HepG2 (cell line): ENCODE data around the gene RGS13. TPM values are rescaled to one million over a fixed set of nuclear protein-coding genes. Genes with fewer than 3 reads are reported as not detected.

Experiments
- ARNT2 ChIP-seq: sonication (generic); formaldehyde crosslinking; IDR thresholded peaks from 2 replicates; pipeline ENCODE4 v1.8.0; 2022; ENCODE audit warnings: mild to moderate bottlenecking, low read depth, missing genetic modification reagents, moderate library complexity
- HNF1A ChIP-seq, 2 experiments: sonication (generic) in 1 of 2; formaldehyde crosslinking in 1 of 2; IDR thresholded peaks; 2 replicates each; pipeline versions ENCODE4 v1.4.0 to v1.6.1; 2016 to 2020; ENCODE audit warnings: borderline replicate concordance in 1 of 2, low read depth in 1 of 2, mild to moderate bottlenecking in 1 of 2, missing genetic modification reagents in 1 of 2
- HOXA3 ChIP-seq: sonication (generic); formaldehyde crosslinking; IDR thresholded peaks from 2 replicates; pipeline ENCODE4 v1.5.0; 2020; ENCODE audit warnings: missing genetic modification reagents
- LBX2 ChIP-seq: sonication (generic); formaldehyde crosslinking; IDR thresholded peaks from 2 replicates; pipeline ENCODE4 v1.5.0; 2020; ENCODE audit warnings: missing genetic modification reagents, mild to moderate bottlenecking, borderline replicate concordance
- MLX ChIP-seq: IDR thresholded peaks from 2 replicates; pipeline ENCODE4 v1.6.1; 2016
- NPAS2 ChIP-seq: sonication (generic); formaldehyde crosslinking; IDR thresholded peaks from 2 replicates; pipeline ENCODE4 v1.8.0; 2022; ENCODE audit warnings: mild to moderate bottlenecking, missing genetic modification reagents, borderline replicate concordance
- PCBP2 ChIP-seq: fragments of 200-400 bp; formaldehyde crosslinking; optimal IDR thresholded peaks from 2 replicates; pipeline ENCODE3; 2018; ENCODE audit warnings: low read length, low read depth; ENCODE audit not compliant: poor library complexity, severe bottlenecking
- PHF5A ChIP-seq: IDR thresholded peaks from one replicate; pipeline ENCODE4 v1.6.1; 2018; ENCODE audit warnings: low read depth, missing genetic modification reagents; ENCODE audit not compliant: unreplicated experiment
- TARDBP ChIP-seq: sonication (generic); formaldehyde crosslinking; IDR thresholded peaks from 2 replicates; pipeline ENCODE4 v1.8.0; 2022; ENCODE audit warnings: mild to moderate bottlenecking, missing genetic modification reagents
- TOE1 ChIP-seq: sonication (generic); formaldehyde crosslinking; IDR thresholded peaks from 2 replicates; pipeline ENCODE4 v1.4.0; 2020; ENCODE audit warnings: mild to moderate bottlenecking, missing genetic modification reagents
- YEATS2 ChIP-seq: sonication (generic); formaldehyde crosslinking; IDR thresholded peaks from 2 replicates; pipeline ENCODE4 v1.4.0; 2020; ENCODE audit warnings: missing genetic modification reagents, borderline replicate concordance
- ZMAT3 ChIP-seq: sonication (generic); formaldehyde crosslinking; conservative IDR thresholded peaks from 2 replicates; pipeline ENCODE4 v1.7.0; 2021; ENCODE audit warnings: missing genetic modification reagents
- ZNF234 ChIP-seq: sonication (generic); formaldehyde crosslinking; conservative IDR thresholded peaks from 2 replicates; pipeline ENCODE4 v1.5.1; 2020; ENCODE audit warnings: mild to moderate bottlenecking, missing genetic modification reagents
- ZNF569 ChIP-seq: sonication (generic); formaldehyde crosslinking; IDR thresholded peaks from 2 replicates; pipeline ENCODE4 v1.5.0; 2020; ENCODE audit warnings: mild to moderate bottlenecking, missing genetic modification reagents, moderate library complexity, borderline replicate concordance
- ZNF616 ChIP-seq: sonication (generic); formaldehyde crosslinking; IDR thresholded peaks from 2 replicates; pipeline ENCODE4 v1.5.0; 2020; ENCODE audit warnings: low read depth, mild to moderate bottlenecking, missing genetic modification reagents
- ZSCAN21 ChIP-seq: sonication (generic); formaldehyde crosslinking; IDR thresholded peaks from 2 replicates; pipeline ENCODE4 v1.8.0; 2022; ENCODE audit warnings: mild to moderate bottlenecking, missing genetic modification reagents, moderate library complexity, borderline replicate concordance
- ZSCAN29 ChIP-seq: sonication (generic); formaldehyde crosslinking; conservative IDR thresholded peaks from 2 replicates; pipeline ENCODE4 v1.4.0; 2020; ENCODE audit warnings: mild to moderate bottlenecking, missing genetic modification reagents
- polyA plus RNA-seq, 8 experiments: library from polyadenylated mRNA; depleted of rRNA in 3 of 8; stranded (reverse) in 7 of 8; unstranded in 1 of 8; fragments of >200 nt; fragmentation: Illumina TruSeq in 4 of 8; extraction: Trizol in 4 of 8; gene quantifications; 2 replicates each; pipeline versions ENCODE4 v1.2.1 to v1.2.3, GENCODE V29; 2011 to 2016; ENCODE audit warnings: low read depth in 4 of 8, missing spikeins in 1 of 8, mixed read lengths in 1 of 8; ENCODE audit not compliant: insufficient read depth in 1 of 8
- total RNA-seq, 5 experiments: library from RNA; depleted of rRNA; stranded (reverse); fragments of >200 nt; fragmentation: Illumina TruSeq; extraction: Trizol; gene quantifications; 2 replicates each; pipeline ENCODE4 v1.2.3, GENCODE V29; 2016; ENCODE audit warnings: low read depth in 1 of 5
- TF ChIP-seq, protein P1 (sequence below): sonication (generic); formaldehyde crosslinking; IDR thresholded peaks from 2 replicates; pipeline ENCODE4 v1.4.0; 2020; ENCODE audit warnings: missing genetic modification reagents, borderline replicate concordance
- TF ChIP-seq, protein P2 (sequence below): IDR thresholded peaks from 2 replicates; pipeline ENCODE4 v1.6.1; 2016; ENCODE audit warnings: low read depth, borderline replicate concordance
- TF ChIP-seq, protein P3 (sequence below): sonication (generic); formaldehyde crosslinking; IDR thresholded peaks from 2 replicates; pipeline ENCODE4 v1.5.0; 2020; ENCODE audit warnings: missing genetic modification reagents

The RGS13 gene
- total and polyA plus RNA-seq, 2 of the 13 experiments (the other 11 are each of a cell fraction or from before 2014, with no cell fraction given) = not detected

- TF ChIP-seq, protein P1, sequence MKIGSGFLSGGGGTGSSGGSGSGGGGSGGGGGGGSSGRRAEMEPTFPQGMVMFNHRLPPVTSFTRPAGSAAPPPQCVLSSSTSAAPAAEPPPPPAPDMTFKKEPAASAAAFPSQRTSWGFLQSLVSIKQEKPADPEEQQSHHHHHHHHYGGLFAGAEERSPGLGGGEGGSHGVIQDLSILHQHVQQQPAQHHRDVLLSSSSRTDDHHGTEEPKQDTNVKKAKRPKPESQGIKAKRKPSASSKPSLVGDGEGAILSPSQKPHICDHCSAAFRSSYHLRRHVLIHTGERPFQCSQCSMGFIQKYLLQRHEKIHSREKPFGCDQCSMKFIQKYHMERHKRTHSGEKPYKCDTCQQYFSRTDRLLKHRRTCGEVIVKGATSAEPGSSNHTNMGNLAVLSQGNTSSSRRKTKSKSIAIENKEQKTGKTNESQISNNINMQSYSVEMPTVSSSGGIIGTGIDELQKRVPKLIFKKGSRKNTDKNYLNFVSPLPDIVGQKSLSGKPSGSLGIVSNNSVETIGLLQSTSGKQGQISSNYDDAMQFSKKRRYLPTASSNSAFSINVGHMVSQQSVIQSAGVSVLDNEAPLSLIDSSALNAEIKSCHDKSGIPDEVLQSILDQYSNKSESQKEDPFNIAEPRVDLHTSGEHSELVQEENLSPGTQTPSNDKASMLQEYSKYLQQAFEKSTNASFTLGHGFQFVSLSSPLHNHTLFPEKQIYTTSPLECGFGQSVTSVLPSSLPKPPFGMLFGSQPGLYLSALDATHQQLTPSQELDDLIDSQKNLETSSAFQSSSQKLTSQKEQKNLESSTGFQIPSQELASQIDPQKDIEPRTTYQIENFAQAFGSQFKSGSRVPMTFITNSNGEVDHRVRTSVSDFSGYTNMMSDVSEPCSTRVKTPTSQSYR (CRISPR knock-in tag) = no peak
- no peak for TF ChIP-seq TOE1 (CRISPR knock-in tag)
- TF ChIP-seq HOXA3 (CRISPR knock-in tag) = no peak
- no peak for TF ChIP-seq ZSCAN21 (CRISPR knock-in tag)
- TF ChIP-seq ZSCAN29 = no peak
- TF ChIP-seq ZNF616 (CRISPR knock-in tag) = no peak
- TF ChIP-seq, protein P2, sequence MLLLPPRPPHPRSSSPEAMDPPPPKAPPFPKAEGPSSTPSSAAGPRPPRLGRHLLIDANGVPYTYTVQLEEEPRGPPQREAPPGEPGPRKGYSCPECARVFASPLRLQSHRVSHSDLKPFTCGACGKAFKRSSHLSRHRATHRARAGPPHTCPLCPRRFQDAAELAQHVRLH (CRISPR knock-in tag) = no peak
- TF ChIP-seq NPAS2 (CRISPR knock-in tag) = no peak
- TF ChIP-seq ARNT2 (CRISPR knock-in tag) = no peak
- no peak for TF ChIP-seq MLX
- no peak for TF ChIP-seq TARDBP (CRISPR knock-in tag)
- TF ChIP-seq ZNF234 (CRISPR knock-in tag) = no peak
- no peak for TF ChIP-seq ZMAT3 (CRISPR knock-in tag)
- no peak for TF ChIP-seq YEATS2
- TF ChIP-seq PHF5A (CRISPR knock-in tag) = no peak
- no peak for TF ChIP-seq ZNF569
- peak; percentile 86 for TF ChIP-seq HNF1A (IDR thresholded peaks at IDR 0.05; ENCODE audit: low read depth)
- TF ChIP-seq HNF1A (CRISPR knock-in tag; IDR thresholded peaks at IDR 0.05; ENCODE audit: borderline replicate concordance) = peak; percentile 86; the same call in 1 of the 2 replicates
- TF ChIP-seq, protein P3, sequence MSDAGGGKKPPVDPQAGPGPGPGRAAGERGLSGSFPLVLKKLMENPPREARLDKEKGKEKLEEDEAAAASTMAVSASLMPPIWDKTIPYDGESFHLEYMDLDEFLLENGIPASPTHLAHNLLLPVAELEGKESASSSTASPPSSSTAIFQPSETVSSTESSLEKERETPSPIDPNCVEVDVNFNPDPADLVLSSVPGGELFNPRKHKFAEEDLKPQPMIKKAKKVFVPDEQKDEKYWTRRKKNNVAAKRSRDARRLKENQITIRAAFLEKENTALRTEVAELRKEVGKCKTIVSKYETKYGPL = no peak
- TF ChIP-seq PCBP2 = no peak
- TF ChIP-seq LBX2 (CRISPR knock-in tag) = no peak
Measured at GRCh38 chr1:192702212-192702902, 66.4 kb downstream of the RGS13 start (continued).
